AG09319 (cell line): ENCODE data around the gene XPNPEP1.

Experiments used
- DNase-seq: peaks from one replicate; pipeline ENCODE4 v3.0.0-alpha.2; 2010; ENCODE audit warnings: low read depth; ENCODE audit errors: extremely low read depth
- CTCF ChIP-seq: IDR thresholded peaks from 2 replicates; pipeline ENCODE4 v1.5.1; 2011; ENCODE audit warnings: low read depth, mild to moderate bottlenecking, inconsistent platforms, low read length, moderate library complexity

XPNPEP1 gene

GRCh38 chr10:109866168-109866994, 56.9 kb downstream of the XPNPEP1 start:
- TF ChIP-seq CTCF, result peak; percentile 14
- no peak for DNase-seq

GRCh38 chr10:109863775-109864174, 59.5 kb downstream of the XPNPEP1 start:
- no peak for DNase-seq

GRCh38 chr10:109862738-109863137, 60.6 kb downstream of the XPNPEP1 start:
- DNase-seq, result no peak
- TF ChIP-seq CTCF, result no peak

More at GRCh38 chr10:109863775-109864174, 59.5 kb downstream of the XPNPEP1 start:
- no peak for TF ChIP-seq CTCF

- TF ChIP-seq CTCF, result no peak
- no peak for DNase-seq
Measured at GRCh38 chr10:109862041-109862440, 61.3 kb downstream of the XPNPEP1 start.

- no peak for TF ChIP-seq CTCF
- DNase-seq, result no peak
Measured at GRCh38 chr10:109861081-109861480, 62.2 kb downstream of the XPNPEP1 start.

- TF ChIP-seq CTCF, result no peak
- DNase-seq, result no peak
Measured at GRCh38 chr10:109859221-109859620, 64.1 kb downstream of the XPNPEP1 start.

GRCh38 chr10:109855746-109856145, 67.6 kb downstream of the XPNPEP1 start:
- DNase-seq, result no peak
- no peak for TF ChIP-seq CTCF
